ENCODE data around the gene DCST1. TPM values are rescaled to one million over a fixed set of nuclear protein-coding genes. Genes with fewer than 3 reads are reported as not detected.
A peak's percentile ranks its signal among the peaks of the same experiment; 100 is the strongest.

DCST1 gene
- total and polyA plus RNA-seq, 2 of the 13 experiments (the other 11 are each of a cell fraction or from before 2014, with no cell fraction given): 0.04 TPM; not detected in 1

DNA sequence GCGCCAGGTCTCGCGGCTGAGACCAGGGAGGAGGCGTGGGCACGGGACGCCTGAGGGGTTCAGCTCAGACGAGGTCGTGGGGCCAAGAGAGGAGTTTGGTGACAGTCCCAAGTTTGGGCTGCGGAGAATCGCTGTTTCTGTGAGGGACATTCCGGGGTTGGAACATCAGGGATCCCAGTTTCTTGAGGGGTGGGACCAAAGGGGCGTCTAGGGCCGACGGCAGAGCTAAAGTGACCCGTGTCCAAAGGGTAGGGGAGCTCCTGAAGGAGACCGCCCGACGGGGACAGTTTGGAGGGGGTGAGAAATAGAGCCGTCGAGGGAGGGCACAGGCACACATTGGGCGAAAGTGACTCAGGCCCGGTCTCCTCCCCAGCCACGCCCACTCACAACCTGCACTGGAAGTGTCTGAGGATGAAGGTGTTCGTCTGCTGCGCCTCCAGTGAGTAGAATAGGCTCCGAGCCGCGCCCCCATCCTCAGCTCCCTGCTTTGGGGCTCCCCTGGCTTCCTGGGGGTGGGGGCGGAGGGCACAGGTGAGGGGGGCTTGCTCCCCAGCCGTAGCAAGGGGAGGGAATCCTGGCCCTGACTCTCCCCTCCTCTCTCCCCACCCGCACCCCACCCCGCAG lies 52.0 kb downstream of the DCST1 start (continued):
- TF ChIP-seq ZNF724P (CRISPR knock-in tag; IDR thresholded peaks at IDR 0.05; ENCODE audit: borderline replicate concordance): no peak
- no peak for TF ChIP-seq ZFP82 (CRISPR knock-in tag; IDR thresholded peaks at IDR 0.05; ENCODE audit: borderline replicate concordance)
- TF ChIP-seq ZNF83 (CRISPR knock-in tag; IDR thresholded peaks at IDR 0.05; ENCODE audit: borderline replicate concordance): 0 out of 2 replicates have a peak, but pooled peaks have one; percentile 31
- 0 out of 2 replicates have a peak, but pooled peaks have one; percentile 3 for TF ChIP-seq KMT2A (CRISPR knock-in tag; IDR thresholded peaks at IDR 0.05)
- TF ChIP-seq CBFB (CRISPR knock-in tag; IDR thresholded peaks at IDR 0.05): no peak
- TF ChIP-seq, protein P1, sequence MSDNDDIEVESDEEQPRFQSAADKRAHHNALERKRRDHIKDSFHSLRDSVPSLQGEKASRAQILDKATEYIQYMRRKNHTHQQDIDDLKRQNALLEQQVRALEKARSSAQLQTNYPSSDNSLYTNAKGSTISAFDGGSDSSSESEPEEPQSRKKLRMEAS (IDR thresholded peaks at IDR 0.05): 0 out of 2 replicates have a peak, but pooled peaks have one; percentile 21
- TF ChIP-seq IKZF4 (CRISPR knock-in tag; IDR thresholded peaks at IDR 0.05; ENCODE audit: borderline replicate concordance, low read depth, not compliant biosample characterization): no peak
- no peak for TF ChIP-seq YY1 (IDR thresholded peaks at IDR 0.05; ENCODE audit: insufficient read depth, insufficient replicate concordance, low read depth, low read length)
- TF ChIP-seq, protein P2, sequence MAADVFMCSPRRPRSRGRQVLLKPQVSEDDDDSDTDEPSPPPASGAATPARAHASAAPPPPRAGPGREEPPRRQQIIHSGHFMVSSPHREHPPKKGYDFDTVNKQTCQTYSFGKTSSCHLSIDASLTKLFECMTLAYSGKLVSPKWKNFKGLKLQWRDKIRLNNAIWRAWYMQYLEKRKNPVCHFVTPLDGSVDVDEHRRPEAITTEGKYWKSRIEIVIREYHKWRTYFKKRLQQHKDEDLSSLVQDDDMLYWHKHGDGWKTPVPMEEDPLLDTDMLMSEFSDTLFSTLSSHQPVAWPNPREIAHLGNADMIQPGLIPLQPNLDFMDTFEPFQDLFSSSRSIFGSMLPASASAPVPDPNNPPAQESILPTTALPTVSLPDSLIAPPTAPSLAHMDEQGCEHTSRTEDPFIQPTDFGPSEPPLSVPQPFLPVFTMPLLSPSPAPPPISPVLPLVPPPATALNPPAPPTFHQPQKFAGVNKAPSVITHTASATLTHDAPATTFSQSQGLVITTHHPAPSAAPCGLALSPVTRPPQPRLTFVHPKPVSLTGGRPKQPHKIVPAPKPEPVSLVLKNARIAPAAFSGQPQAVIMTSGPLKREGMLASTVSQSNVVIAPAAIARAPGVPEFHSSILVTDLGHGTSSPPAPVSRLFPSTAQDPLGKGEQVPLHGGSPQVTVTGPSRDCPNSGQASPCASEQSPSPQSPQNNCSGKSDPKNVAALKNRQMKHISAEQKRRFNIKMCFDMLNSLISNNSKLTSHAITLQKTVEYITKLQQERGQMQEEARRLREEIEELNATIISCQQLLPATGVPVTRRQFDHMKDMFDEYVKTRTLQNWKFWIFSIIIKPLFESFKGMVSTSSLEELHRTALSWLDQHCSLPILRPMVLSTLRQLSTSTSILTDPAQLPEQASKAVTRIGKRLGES (CRISPR knock-in tag; IDR thresholded peaks at IDR 0.05; ENCODE audit: borderline replicate concordance): no peak
- TF ChIP-seq, protein P3, sequence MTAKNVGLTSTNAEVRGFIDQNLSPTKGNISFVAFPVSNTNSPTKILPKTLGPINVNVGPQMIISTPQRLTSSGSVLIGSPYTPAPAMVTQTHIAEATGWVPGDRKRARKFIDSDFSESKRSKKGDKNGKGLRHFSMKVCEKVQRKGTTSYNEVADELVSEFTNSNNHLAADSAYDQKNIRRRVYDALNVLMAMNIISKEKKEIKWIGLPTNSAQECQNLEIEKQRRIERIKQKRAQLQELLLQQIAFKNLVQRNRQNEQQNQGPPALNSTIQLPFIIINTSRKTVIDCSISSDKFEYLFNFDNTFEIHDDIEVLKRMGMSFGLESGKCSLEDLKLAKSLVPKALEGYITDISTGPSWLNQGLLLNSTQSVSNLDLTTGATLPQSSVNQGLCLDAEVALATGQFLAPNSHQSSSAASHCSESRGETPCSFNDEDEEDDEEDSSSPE (CRISPR knock-in tag; IDR thresholded peaks at IDR 0.05): no peak
- TF ChIP-seq ZKSCAN5 (CRISPR knock-in tag; IDR thresholded peaks at IDR 0.05): no peak
- TF ChIP-seq, protein P4, sequence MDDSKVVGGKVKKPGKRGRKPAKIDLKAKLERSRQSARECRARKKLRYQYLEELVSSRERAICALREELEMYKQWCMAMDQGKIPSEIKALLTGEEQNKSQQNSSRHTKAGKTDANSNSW (CRISPR knock-in tag; IDR thresholded peaks at IDR 0.05; ENCODE audit: borderline replicate concordance): no peak
- TF ChIP-seq ZNF781 (CRISPR knock-in tag; IDR thresholded peaks at IDR 0.05; ENCODE audit: borderline replicate concordance, not compliant biosample characterization): no peak
- TF ChIP-seq, protein P5, sequence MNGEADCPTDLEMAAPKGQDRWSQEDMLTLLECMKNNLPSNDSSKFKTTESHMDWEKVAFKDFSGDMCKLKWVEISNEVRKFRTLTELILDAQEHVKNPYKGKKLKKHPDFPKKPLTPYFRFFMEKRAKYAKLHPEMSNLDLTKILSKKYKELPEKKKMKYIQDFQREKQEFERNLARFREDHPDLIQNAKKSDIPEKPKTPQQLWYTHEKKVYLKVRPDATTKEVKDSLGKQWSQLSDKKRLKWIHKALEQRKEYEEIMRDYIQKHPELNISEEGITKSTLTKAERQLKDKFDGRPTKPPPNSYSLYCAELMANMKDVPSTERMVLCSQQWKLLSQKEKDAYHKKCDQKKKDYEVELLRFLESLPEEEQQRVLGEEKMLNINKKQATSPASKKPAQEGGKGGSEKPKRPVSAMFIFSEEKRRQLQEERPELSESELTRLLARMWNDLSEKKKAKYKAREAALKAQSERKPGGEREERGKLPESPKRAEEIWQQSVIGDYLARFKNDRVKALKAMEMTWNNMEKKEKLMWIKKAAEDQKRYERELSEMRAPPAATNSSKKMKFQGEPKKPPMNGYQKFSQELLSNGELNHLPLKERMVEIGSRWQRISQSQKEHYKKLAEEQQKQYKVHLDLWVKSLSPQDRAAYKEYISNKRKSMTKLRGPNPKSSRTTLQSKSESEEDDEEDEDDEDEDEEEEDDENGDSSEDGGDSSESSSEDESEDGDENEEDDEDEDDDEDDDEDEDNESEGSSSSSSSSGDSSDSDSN (CRISPR knock-in tag; IDR thresholded peaks at IDR 0.05): no peak
- no peak; the same call in 1 of the 2 replicates for TF ChIP-seq ZNF776 (CRISPR knock-in tag; IDR thresholded peaks at IDR 0.05)
- TF ChIP-seq, protein P6, sequence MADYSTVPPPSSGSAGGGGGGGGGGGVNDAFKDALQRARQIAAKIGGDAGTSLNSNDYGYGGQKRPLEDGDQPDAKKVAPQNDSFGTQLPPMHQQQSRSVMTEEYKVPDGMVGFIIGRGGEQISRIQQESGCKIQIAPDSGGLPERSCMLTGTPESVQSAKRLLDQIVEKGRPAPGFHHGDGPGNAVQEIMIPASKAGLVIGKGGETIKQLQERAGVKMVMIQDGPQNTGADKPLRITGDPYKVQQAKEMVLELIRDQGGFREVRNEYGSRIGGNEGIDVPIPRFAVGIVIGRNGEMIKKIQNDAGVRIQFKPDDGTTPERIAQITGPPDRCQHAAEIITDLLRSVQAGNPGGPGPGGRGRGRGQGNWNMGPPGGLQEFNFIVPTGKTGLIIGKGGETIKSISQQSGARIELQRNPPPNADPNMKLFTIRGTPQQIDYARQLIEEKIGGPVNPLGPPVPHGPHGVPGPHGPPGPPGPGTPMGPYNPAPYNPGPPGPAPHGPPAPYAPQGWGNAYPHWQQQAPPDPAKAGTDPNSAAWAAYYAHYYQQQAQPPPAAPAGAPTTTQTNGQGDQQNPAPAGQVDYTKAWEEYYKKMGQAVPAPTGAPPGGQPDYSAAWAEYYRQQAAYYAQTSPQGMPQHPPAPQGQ (CRISPR knock-in tag; IDR thresholded peaks at IDR 0.05; ENCODE audit: borderline replicate concordance): no peak
- TF ChIP-seq, protein P7, sequence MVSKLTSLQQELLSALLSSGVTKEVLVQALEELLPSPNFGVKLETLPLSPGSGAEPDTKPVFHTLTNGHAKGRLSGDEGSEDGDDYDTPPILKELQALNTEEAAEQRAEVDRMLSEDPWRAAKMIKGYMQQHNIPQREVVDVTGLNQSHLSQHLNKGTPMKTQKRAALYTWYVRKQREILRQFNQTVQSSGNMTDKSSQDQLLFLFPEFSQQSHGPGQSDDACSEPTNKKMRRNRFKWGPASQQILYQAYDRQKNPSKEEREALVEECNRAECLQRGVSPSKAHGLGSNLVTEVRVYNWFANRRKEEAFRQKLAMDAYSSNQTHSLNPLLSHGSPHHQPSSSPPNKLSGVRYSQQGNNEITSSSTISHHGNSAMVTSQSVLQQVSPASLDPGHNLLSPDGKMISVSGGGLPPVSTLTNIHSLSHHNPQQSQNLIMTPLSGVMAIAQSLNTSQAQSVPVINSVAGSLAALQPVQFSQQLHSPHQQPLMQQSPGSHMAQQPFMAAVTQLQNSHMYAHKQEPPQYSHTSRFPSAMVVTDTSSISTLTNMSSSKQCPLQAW (CRISPR knock-in tag; IDR thresholded peaks at IDR 0.05): no peak
